PC-9 (cell line): ENCODE results near the gene PTBP1.

Source experiments
- EZH2 ChIP-seq: fragments of 200-600 bp; sonication (generic); IDR thresholded peaks from 2 replicates; pipeline ENCODE4 v1.8.0; 2017; ENCODE audit warnings: antibody characterized with exemption, low read depth
- TF ChIP-seq, protein P1 (sequence below): fragments of 200-600 bp; sonication (generic); conservative IDR thresholded peaks from 2 replicates; pipeline ENCODE4 v1.6.1; 2017; ENCODE audit warnings: mixed run types, antibody characterized with exemption, mild to moderate bottlenecking, moderate library complexity

DNA sequence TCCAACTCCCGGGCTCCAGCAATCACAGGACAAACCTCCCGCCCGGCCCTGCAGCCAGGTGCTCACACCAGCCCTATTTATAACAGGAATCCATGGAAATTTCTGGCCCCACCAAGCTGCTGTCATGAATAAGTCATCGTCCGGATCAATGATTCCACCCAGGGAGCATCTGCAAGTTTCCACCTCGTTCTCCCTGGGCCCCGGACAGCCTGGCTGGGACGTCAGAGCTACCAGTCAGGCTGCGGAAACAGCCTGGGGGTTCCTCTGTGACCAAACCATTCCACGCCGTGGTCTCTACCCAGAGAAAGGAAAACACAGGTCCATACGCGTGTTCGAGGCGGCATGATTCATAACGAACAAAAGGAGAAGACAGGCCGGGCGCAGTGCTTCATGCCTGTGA lies 20.7 kb upstream of the PTBP1 start:
- TF ChIP-seq, protein P1, sequence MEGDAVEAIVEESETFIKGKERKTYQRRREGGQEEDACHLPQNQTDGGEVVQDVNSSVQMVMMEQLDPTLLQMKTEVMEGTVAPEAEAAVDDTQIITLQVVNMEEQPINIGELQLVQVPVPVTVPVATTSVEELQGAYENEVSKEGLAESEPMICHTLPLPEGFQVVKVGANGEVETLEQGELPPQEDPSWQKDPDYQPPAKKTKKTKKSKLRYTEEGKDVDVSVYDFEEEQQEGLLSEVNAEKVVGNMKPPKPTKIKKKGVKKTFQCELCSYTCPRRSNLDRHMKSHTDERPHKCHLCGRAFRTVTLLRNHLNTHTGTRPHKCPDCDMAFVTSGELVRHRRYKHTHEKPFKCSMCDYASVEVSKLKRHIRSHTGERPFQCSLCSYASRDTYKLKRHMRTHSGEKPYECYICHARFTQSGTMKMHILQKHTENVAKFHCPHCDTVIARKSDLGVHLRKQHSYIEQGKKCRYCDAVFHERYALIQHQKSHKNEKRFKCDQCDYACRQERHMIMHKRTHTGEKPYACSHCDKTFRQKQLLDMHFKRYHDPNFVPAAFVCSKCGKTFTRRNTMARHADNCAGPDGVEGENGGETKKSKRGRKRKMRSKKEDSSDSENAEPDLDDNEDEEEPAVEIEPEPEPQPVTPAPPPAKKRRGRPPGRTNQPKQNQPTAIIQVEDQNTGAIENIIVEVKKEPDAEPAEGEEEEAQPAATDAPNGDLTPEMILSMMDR = no peak
- no peak for TF ChIP-seq EZH2
